Frontal cortex (tissue), 4 donors: Measurements from ENCODE around the gene STRN4. TPM values are rescaled to one million over a fixed set of nuclear protein-coding genes. Genes with fewer than 3 reads are reported as not detected.
"Not testable (repeated sequence)": the region's sequence is repeated elsewhere in the genome, so short reads cannot be mapped to it uniquely, and the experiment has no call there.

ENCODE experiments used
- DNase-seq, 2 donors: peaks; one replicate each; pipeline ENCODE4 v3.0.0; 2012; ENCODE audit warnings: low spot score in 2 of 2
- FAIRE-seq: peaks from 2 replicates; lab custom pipeline; 2012; peaks lifted over from hg19 to GRCh38; lab: Jason Lieb, UNC
- total RNA-seq: library from RNA; depleted of rRNA; stranded (reverse); fragments of >200 nt; gene quantifications from one replicate; pipeline ENCODE4 v1.2.3, GENCODE V29; 2014
- donor health status: control.
- donor health status: control.
- donor health status: control.

The STRN4 gene
- total RNA-seq, 1 donor from 2014 or later = 86.4 TPM

- DNase-seq (no peak), FAIRE-seq (no peak)
These were observed 27.9 kb downstream of the STRN4 start for GRCh38 chr19:46718157-46718933.

GRCh38 chr19:46717716-46718143 lies 28.5 kb downstream of the STRN4 start:
- FAIRE-seq (no peak), DNase-seq (no peak)

GRCh38 chr19:46717034-46717715 lies 29.1 kb downstream of the STRN4 start, which contains the start of gene PRKD2:
Gene PRKD2, minus strand, starts transcription at chr19:46717114. Its CDS starts 744 bp downstream, at chr19:46716370.
- DNase-seq = peak; percentile 95
- FAIRE-seq = no peak

- DNase-seq (no peak), FAIRE-seq (no peak)
These were observed 29.6 kb downstream of the STRN4 start for GRCh38 chr19:46716672-46717033.

DNA sequence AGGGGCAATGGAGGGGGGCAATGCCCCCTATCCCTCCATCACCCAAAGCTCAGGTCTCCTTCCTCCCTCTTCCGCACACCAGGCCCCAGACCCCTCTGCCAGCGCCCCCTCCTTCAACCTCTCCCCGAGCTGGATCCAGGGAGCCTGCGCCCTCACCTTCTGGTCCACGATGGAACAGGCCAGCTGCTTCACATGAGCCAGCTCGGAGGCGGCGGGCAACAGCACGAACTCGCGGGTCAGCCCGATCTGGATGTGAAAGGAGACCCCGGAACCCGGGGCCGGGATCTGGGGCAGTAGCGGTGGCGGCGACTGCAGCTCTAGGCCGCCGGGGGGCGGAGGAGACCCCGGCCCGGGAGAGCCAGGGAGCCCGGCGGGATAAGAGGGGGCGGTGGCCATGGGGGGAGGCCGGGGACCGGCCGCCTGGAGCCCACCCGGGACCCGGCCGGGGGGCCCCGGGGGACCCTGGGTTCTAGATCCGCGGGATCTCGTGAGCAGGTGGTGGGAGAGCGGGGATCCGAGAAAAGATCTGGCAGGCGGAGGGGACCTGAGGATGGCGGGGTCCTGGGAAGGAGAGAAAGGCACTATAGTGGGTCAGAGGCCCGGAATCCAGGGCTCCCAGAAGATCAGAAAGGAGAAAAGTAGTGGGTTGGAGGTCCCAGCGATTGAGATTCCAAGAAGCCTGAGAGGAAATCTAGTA lies 30.1 kb downstream of the STRN4 start:
- FAIRE-seq = no peak
- DNase-seq = no peak

GRCh38 chr19:46715620-46715974 lies 30.7 kb downstream of the STRN4 start:
- no peak for DNase-seq

DNA sequence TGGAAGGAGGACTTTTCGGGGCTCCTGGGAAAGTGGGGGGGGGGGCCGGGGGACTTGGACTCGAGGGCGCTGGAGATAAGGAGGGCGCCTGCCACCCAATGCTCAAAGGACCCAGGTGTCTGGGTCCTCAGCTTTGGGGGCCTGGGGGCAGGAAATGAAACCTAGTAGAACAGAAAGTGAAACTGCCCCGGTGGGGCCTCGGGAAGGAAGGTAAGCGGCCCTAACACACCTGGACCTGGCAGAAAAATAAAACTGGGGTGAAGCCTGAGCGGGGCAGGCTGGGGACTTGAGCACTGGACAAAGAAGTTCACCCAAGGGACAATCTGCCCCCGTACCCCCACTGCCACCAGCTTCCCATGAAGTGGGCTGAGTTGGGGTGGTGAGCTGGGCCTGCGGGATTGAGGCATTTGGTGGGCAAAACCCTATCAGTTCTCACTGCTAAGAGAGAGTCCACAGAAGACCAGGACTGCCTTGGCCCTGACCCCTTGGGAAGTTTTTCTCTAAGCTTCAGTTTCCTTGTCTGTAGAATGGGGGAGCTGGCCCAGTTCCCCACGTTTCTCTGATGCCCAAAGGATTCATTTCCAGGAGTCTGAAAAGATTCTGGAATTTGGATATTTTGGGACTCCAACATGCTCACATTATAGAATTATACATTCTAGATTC lies 31.7 kb downstream of the STRN4 start:
- DNase-seq (no peak), FAIRE-seq (no peak)

More at GRCh38 chr19:46715620-46715974, 30.7 kb downstream of the STRN4 start:
- no peak for FAIRE-seq

- DNase-seq = peak; percentile 81 to 93
- no peak for FAIRE-seq
These were observed 32.3 kb downstream of the STRN4 start for GRCh38 chr19:46713781-46714443.

DNA sequence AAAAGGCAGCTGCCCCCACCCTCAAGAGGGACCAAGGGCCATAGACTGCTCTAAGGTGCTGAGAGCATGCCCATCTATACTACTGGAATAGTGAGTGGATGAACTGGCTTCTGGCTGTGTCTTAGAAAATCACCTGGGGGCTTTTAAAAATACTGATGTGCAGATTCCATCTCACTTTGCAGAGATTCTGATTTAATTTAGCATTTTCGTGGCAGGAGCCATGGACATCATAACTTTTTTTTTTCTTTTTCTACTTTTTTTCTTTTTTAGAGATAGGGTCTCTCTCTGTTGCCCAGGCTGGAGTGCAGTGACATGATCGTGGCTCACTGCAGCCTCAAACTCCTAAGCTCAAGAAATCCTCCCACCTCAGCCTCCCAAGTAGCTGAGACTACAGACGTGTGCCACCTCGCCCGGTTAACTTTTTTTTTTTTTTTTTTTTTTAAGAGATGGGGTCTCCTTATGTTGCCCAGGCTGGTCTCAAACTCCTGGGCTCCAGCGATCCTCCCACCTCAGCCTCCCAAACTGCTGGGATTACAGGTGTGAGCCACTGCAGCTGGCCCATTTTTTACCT lies 33.4 kb downstream of the STRN4 start:
- DNase-seq, FAIRE-seq: not testable (repeated sequence)

GRCh38 chr19:46710687-46711086 lies 35.6 kb downstream of the STRN4 start:
- DNase-seq (no peak), FAIRE-seq (no peak)

- DNase-seq (peak in 1 of 2 donors; percentile 81), FAIRE-seq (no peak)
These were observed 41.7 kb downstream of the STRN4 start for GRCh38 chr19:46704379-46705076.

DNA sequence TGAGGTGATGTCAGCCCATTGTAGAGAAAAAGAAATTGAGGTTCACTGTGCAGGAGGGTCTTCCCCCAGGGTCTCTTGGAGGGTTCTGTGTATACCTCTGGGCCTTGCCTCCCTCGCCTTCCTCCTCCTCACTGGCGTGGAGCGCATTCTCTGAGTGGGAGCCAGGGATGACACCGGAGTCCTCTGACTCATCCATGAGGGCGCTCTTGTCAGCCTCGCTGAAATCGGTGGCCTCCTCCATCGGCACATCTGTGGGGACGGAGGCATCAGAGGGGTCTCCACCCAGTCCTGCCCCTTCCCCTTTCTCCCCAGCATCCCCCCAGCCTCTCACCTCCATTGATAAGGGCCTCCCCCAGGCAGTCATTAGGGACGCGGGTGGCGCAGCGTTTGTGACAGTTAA lies 45.5 kb downstream of the STRN4 start:
- FAIRE-seq = no peak

DNA sequence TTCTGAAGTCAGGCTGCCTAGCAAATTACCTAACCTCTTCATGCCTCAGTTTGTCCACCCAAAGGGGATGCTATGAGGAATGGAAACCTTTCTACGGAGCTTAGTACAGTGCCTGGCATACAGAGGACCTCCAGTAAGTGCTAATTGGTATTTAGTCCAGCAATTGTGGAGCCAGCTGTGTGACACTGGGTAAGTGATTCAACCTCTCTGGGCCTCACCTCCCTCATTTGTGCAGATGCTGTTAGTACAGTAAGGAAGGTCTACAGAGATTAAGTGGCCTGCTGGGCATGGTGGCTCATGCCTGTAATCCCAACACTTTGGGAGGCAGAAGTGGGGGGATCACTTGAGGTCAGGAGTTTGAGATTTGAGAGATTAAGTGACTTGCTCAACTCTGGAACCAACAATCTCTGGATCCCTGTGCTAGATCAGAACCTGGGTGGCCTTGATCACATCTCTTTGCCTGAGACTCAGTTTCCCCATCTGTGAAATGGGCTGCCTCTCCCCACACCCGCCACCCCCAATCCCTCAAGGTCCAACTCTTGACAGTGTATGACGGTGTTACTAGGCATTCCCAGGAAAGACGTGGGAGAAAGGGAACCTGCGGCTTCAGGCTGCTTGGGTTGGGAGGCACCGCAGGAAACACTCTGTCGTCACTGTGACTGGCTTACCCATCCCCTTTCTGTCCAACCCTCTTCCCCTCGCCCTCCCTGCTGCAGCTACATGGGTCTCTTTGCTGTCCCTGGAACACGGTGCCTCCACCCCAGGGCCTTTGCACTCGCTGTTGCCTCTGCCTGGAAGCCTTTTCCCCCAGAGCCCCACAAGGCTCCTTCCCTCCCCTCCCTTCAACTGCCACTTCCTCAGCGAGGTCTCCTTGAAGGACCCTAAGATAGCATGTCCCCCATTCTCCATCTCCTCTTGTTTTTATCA lies 47.6 kb downstream of the STRN4 start:
- no peak for DNase-seq
- no peak for FAIRE-seq

More for the DNA sequence above, 45.5 kb downstream of the STRN4 start:
- DNase-seq = no peak

DNA sequence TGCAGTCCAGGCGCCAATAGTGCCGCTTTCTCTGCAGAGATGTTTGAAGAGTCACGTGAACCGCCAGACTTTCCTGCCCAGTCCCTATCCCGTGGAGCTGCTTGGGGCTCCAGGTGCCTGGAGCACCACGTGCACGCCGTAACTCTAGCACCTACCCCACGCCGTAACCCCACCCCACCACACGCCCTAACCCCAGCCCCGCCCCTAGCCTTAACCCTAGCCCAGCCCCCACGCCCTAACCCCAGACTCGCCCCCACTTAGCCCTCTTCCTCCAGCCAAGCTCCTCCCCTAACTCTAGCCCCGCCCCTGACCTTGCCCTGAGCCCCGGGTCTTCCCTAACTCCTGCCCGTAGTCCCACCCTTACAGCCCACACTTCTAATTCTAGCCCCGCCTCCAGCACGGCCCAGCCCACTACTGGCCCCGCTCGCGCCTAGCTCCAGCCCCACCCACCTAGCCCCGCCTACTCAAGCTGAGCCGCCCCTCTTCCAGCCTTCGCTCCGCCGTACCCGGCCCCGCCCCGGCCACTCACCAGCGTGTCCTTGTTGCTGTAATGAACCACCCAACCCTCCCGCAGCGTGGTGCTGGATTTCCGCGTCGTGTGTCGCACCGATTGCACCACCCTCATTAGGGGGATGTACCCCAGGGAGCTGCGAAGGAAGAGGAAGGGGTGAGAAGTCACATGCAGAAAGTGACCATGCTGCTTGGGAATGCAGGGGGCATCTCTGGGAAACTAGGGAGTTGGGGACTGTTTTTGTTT lies 48.9 kb downstream of the STRN4 start:
- no peak for FAIRE-seq

DNA sequence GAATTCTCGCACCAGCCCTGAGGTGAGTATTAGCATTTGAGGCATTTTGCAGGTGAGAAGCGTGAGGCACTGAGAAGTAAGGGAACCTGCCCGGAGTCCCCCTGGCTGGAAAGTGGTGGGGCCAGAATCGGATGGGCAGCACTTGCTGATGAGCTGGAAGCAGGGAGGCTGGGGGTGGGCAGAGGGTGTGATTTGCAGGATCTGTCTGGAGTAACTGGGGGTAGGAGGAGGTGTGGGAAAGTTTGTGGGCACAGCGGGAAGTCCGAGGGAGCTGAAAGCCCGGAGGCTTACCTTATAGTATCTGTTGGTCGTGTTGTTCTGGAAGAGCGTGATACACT lies 49.4 kb downstream of the STRN4 start:
- DNase-seq = no peak
- no peak for FAIRE-seq

More for the DNA sequence above, 48.9 kb downstream of the STRN4 start:
- peak; percentile 52 to 87 for DNase-seq

DNA sequence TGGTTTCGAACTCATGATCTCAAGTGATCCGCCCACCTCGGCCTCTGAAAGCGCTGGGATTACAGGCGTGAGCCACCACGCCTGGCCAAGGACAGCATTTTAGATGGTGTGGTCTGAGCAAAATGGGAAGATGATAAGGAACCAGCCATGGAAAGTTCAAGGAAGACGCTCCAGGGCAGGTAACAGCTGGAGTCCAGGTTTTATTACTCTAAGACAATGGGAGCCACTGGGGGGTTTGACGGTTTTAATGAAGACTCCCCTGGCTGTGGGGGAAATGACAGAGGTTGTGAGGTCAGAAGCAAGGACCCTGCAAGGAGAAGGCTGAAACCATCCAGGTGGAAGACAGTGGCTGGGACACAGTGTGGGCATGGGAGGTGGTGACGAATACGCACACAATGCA lies 50.2 kb downstream of the STRN4 start:
- FAIRE-seq = no peak
- DNase-seq = no peak

DNA sequence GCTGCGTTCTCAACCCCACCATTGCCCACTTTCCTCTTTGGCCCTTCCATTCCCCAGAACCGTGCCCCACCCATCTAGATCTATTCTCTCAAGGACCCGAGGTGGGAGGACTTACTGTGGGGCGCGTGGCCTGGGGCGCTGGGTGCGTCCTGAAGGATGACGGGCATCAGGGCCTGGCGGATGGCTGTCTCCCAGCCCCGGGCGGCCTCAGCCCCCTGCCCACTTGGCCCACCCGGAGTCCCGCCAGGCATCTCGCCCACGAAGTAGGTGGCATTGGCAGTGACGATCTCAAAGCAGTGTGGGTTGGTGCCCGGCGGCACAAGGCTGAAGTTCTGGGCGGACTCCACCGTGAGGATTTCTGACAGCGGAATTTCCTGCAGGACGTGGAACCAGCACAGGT lies 52.5 kb downstream of the STRN4 start:
- no peak for FAIRE-seq

More for the DNA sequence above, 52.5 kb downstream of the STRN4 start:
- DNase-seq = no peak
